PFSK-1 (cell line): Measurements from ENCODE around the gene ZFC3H1.

Experiments used
- SIN3A ChIP-seq: IDR thresholded peaks from 2 replicates; pipeline ENCODE4 v1.6.1; 2012; ENCODE audit warnings: mild to moderate bottlenecking, low read length, moderate library complexity, borderline replicate concordance; ENCODE audit not compliant: insufficient read depth
- TAF1 ChIP-seq: IDR thresholded peaks from 2 replicates; pipeline ENCODE4 v1.6.1; 2012; ENCODE audit warnings: low read length, control low read depth, borderline replicate concordance; ENCODE audit not compliant: insufficient read depth

DNA sequence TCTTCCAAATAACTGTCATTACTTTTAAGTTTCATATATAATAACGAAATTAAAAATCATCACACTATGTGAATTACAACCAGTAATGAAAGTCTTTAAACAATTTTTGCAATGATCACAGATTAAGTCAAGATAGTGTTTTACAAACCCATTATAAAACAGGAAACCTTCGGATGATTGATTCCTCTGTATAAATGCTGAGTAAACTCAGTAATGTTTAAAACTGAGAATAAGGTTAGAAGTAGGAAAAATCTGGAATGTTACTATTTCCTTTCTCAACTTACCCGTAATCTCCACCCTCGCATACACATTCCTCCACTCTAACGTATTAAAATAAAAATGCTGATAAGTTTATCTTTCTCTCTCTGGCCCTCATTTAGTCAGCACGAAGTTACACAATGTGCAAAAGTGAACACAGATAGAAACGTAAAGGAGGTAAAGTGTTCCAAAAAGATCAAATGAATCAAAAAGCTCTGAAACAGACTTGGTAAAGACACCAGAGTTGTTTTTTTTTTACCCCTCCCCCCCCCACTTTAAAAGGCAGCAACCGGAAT, 1.6 kb downstream of the ZFC3H1 start:
- TF ChIP-seq TAF1: no peak
- 0 out of 2 replicates have a peak, but pooled peaks have one; percentile 1 for TF ChIP-seq SIN3A
